Pancreas (tissue), 10 donors: Measurements from ENCODE around the gene GANC. TPM values are rescaled to one million over a fixed set of nuclear protein-coding genes. Genes with fewer than 3 reads are reported as not detected.

ENCODE experiments used
- ATAC-seq, 4 donors: fragments of 200-7000 bp; cut with Tn5 transposase; one replicate each; pipeline versions ENCODE4 v1.8.0 to v1.9.1; 2020; ENCODE audit warnings: mild to moderate bottlenecking in 4 of 4, moderate library complexity in 4 of 4
- DNase-seq, 6 donors: peaks; one replicate each; pipeline ENCODE4 v3.0.0-alpha.2; 2020
- FAIRE-seq: peaks from 2 replicates; lab custom pipeline; 2012; peaks lifted over from hg19 to GRCh38; lab: Jason Lieb, UNC
- H3K27ac ChIP-seq, 4 donors: fragments of 200-600 bp; sonication (generic); 1 replicate in 3 of 4; 2 replicates in 1 of 4; pipeline versions ENCODE4 v1.5.0 to v1.8.0; 2020
- H3K27me3 ChIP-seq, 4 donors: fragments of 200-600 bp; one replicate each; pipeline ENCODE4 v1.8.0; 2021
- H3K36me3 ChIP-seq, 3 donors: fragments of 200-600 bp; sonication (generic) in 1 of 3; one replicate each; pipeline versions ENCODE4 v1.5.0 to v1.8.0; 2020 to 2021
- H3K4me1 ChIP-seq, 3 donors: fragments of 200-600 bp; one replicate each; pipeline ENCODE4 v1.8.0; 2021
- H3K4me3 ChIP-seq, 4 donors: fragments of 200-600 bp; sonication (generic) in 2 of 4; one replicate each; pipeline versions ENCODE4 v1.5.0 to v1.8.0; 2020 to 2021
- H3K9me3 ChIP-seq, 4 donors: fragments of 200-600 bp; one replicate each; pipeline ENCODE4 v1.8.0; 2021
- CTCF ChIP-seq, 4 donors: fragments of 200-600 bp; sonication (generic) in 3 of 4; IDR thresholded peaks; one replicate each; pipeline versions ENCODE4 v1.5.0 to v1.8.0; 2021; ENCODE audit warnings: antibody characterized with exemption in 4 of 4
- WGBS, 2 donors: extraction: QIAGEN DNeasy Blood & Tissue Kit; methylation state at CpG; one replicate each; pipeline ENCODE4 v1.1.7; 2013; 5-methylcytosine and 5-hydroxymethylcytosine counted together
- intact Hi-C, 3 donors: fragments of 100-400 bp; cut with DNase I; formaldehyde crosslinking; loops; one replicate each; pipeline versions ENCODE4 v1.11.1 to v1.14.2; 2022
- polyA plus RNA-seq, 2 donors: library from polyadenylated mRNA; stranded (reverse); fragments of 200-250 nt; gene quantifications; one replicate each; pipeline ENCODE4 v1.2.3, GENCODE V29; 2013
- total RNA-seq, 6 donors: library from RNA; stranded (reverse); fragmentation: NEBNext Ultra II Directional in 4 of 6; extraction: Animal tissue kit (Norgen Biotek cat#: 25700) in 4 of 6; gene quantifications; one replicate each; pipeline versions ENCODE4 v1.2.1 to v1.2.4, GENCODE V29; 2021 to 2023
- donor health status: healthy with polysubstance abuse.
- donor health status: DM: no; HTN: no; CAD: no; lungs with moderate emphysema.
- donor health status: DM: no; HTN: no; CAD: no.
- donor health status: control.
- donor health status: control.
- donor health status: Bipolar disorder and iron deficiency.
- donor health status: DM: yes; HTN: yes; CAD: no.
- donor health status: DM: no; HTN: no; CAD: no.
- donor health status: DM: no; HTN: no; CAD: no.
- donor health status: DM: yes; HTN: yes; CAD: no.

Gene GANC
- total and polyA plus RNA-seq, 8 donors, result 6.9 to 21.1 (median 10.1) TPM

DNA sequence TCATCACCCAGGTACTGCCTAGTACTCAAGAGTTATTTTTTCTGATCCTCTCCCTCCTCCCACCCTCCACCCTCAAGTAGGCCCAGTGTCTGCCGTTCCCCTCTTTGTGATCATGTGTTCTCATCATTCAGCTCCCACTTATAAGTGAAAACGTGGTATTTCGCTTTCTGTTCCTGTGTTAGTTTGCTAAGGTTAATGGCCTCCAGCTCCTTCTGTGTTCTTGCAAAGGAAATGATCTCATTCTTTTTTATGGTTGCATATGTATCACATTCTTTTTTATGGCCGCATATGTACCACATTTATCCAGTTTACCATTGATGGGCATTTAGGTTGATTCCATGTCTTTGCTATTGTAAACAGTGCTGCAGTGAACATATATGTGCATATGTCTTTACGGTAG, 8.2 kb upstream of the GANC start:
- Histone ChIP-seq H3K36me3 (peaks cover 0 to 47% (median 3%) of the 10 kb centered on the region in 3 donors), H3K4me1 (peaks cover 6 to 7% (median 7%) of the 10 kb centered on the region in 3 donors), H3K9me3 (no peaks in the 10 kb centered on the region), H3K27ac (no peak overlapping the region), H3K27me3 (no peaks in the 10 kb centered on the region), H3K4me3 (no peak overlapping the region)
- WGBS, 2 donors, result 95% methylated on average over 5 of the region's 5 CpGs
- DNase-seq (no peak), FAIRE-seq (no peak), ATAC-seq (no peak)
- intact Hi-C loops, result no loop called here
- TF ChIP-seq CTCF (IDR thresholded peaks at IDR 0.05), result no peak

DNA sequence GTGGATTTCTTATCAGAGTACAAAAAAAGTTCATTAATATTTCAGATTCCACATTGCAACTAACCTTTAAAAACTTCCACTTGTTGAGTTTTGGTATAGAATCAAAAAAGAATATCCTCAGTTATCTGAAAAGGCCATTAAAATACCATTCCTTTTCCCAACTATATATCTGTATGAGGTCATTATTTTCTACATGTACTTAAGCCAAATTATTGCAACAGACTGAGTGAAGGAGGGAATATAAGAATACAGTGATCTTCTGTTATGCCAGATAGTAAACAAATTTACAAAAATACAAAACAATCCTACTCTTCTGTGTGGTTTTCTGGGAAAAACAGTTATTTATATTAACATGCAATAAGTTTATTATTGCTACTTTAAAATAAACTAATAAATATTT, 5.7 kb upstream of the GANC start:
- intact Hi-C loops, result no loop called here
- FAIRE-seq (peak; percentile 9), DNase-seq (no peak), ATAC-seq (no peak)
- Histone ChIP-seq H3K27ac (no peak overlapping the region), H3K4me3 (no peak overlapping the region), H3K4me1 (peaks cover 14 to 28% (median 26%) of the 10 kb centered on the region in 3 donors), H3K9me3 (no peaks in the 10 kb centered on the region), H3K27me3 (no peaks in the 10 kb centered on the region), H3K36me3 (peaks cover 0 to 39% (median 3%) of the 10 kb centered on the region in 3 donors)
- TF ChIP-seq CTCF (IDR thresholded peaks at IDR 0.05), result no peak

DNA sequence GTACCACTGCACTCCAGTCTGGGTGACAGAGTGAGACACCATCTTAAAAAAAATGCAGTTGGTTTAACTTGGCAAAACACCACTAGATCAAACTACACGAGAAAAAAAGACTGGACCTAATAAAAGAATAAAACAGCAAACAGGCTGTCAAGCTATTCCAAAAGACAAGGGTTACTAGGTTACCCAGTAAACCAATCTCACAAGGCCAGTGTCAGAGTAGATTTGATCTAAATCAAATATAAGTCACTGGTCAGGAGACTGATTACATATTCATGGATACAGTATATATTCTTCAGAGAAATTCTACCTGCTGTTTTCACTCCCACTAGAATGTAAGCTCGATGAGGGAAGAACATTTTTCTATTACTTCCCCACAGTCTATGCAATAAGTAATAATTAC, 2.5 kb upstream of the GANC start:
- no peak overlapping the region for H3K27ac ChIP-seq

DNA sequence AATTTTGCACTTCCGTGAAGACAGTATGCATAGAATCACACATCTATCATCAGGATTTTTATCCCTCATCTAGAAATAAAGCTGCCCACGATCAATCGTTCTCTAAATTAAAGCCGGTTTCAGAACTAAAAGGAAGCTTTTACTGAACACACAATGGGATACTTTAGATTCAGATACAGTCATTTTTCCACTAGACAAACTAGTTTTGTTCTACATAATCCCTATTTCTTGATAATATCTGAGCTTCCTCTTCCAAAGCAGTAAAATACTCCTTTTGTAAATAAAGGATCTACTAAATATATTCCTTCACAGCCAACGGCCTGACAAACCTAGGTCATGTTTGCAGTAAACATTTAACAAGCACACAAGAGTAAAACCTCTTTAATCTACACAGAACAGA, 2.0 kb upstream of the GANC start:
- intact Hi-C loops, result no loop called here
- DNase-seq, result no peak
- H3K27me3 ChIP-seq, result no peaks in the 10 kb centered on the region
- no peaks in the 10 kb centered on the region for H3K9me3 ChIP-seq
- H3K4me3 ChIP-seq, result no peak overlapping the region
- no peak for FAIRE-seq
- H3K4me1 ChIP-seq, result peaks cover 32 to 41% (median 35%) of the 10 kb centered on the region in 3 donors
- H3K36me3 ChIP-seq, result peaks cover 0 to 12% (median 3%) of the 10 kb centered on the region in 3 donors
- 51 to 58% methylated on average over 5 of the region's 5 CpGs for WGBS, 2 donors
- no peak overlapping the region for H3K27ac ChIP-seq
- ATAC-seq, result no peak
- TF ChIP-seq CTCF (IDR thresholded peaks at IDR 0.05), result no peak

More for the DNA sequence above, 2.5 kb upstream of the GANC start:
- no peak for TF ChIP-seq CTCF (IDR thresholded peaks at IDR 0.05)
- Histone ChIP-seq H3K36me3 (peaks cover 0 to 16% (median 3%) of the 10 kb centered on the region in 3 donors), H3K9me3 (no peaks in the 10 kb centered on the region), H3K27me3 (no peaks in the 10 kb centered on the region), H3K4me1 (peaks cover 30 to 38% (median 35%) of the 10 kb centered on the region in 3 donors), H3K4me3 (no peak overlapping the region)
- FAIRE-seq (no peak), DNase-seq (no peak), ATAC-seq (no peak)
- intact Hi-C loops, result no loop called here
- WGBS, 2 donors, result 45 to 49% methylated on average over 2 of the region's 2 CpGs

DNA sequence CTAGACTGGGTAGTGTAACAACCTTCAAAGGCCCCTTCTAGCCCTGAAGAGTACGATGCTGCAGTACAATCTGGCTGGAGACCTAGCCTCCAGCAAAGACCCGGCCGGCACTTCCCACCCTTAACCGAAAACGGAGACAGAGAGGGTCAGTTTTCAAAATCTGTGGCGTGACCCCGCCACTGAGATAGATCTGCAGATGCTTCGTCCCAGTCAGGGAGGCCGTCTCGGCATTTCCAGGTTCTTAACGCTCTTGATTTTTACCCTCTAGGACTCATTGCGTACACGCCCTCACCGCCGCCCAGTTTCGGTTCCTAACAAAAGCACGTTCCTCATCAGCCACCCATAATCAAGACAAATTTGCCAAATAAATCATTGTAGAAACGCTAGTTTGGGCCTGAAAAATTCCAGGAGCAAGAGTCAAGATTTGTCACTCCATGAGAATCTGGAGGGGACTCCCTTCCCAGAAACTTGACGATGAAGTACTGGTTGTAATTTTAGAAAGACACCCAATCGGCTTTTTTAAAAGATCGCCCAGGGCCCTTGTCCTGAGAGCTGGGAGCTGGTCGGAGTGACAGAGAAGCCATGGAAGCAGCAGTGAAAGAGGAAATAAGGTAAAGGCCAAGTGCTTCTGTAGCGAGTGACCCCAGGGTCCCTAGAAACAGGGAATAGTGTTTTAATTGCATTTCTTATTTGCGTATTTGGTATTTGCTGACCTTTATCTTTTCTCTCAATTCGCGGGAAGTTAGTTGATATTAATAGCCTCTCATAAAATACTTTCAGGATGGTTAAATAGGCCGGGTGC, 1.1 kb downstream of the GANC start:
- 1% methylated on average over 27 of the region's 27 CpGs for WGBS, 2 donors
- Histone ChIP-seq H3K27ac (peak overlapping the region; percentile 82 to 95 (median 89)), H3K4me3 (peak overlapping the region; percentile 47 to 69 (median 57)), H3K36me3 (no peaks in the 10 kb centered on the region), H3K4me1 (peaks cover 26 to 41% (median 31%) of the 10 kb centered on the region in 3 donors), H3K9me3 (no peaks in the 10 kb centered on the region), H3K27me3 (no peaks in the 10 kb centered on the region)
- no peak for TF ChIP-seq CTCF (IDR thresholded peaks at IDR 0.05)
- no peak for FAIRE-seq
- peak; percentile 26 to 60 (median 42) for ATAC-seq
- peak; percentile 28 to 73 (median 51) for DNase-seq
- intact Hi-C loops, result no loop called here
